IPS-20b (cell line): Measurements from ENCODE around the gene ZNF488.

Experiments used
- H3K27ac ChIP-seq: one replicate; pipeline ENCODE4 v1.5.1; 2013; ENCODE audit warnings: low read length
- H3K27me3 ChIP-seq: 2 replicates; pipeline ENCODE4 v1.6.1; 2013; ENCODE audit warnings: mild to moderate bottlenecking, low read length, inconsistent platforms; ENCODE audit not compliant: insufficient read depth
- H3K36me3 ChIP-seq: 2 replicates; pipeline ENCODE4 v1.6.1; 2013; ENCODE audit warnings: low read depth, mild to moderate bottlenecking, inconsistent platforms, low read length, moderate library complexity; ENCODE audit not compliant: insufficient read depth
- H3K4me1 ChIP-seq: 2 replicates; pipeline ENCODE4 v1.6.1; 2013; ENCODE audit warnings: mild to moderate bottlenecking, control low read depth, inconsistent platforms, low read length, moderate library complexity; ENCODE audit not compliant: insufficient read depth
- H3K4me3 ChIP-seq: 2 replicates; pipeline ENCODE4 v1.5.1; 2013; ENCODE audit warnings: mild to moderate bottlenecking, low read length, inconsistent platforms
- H3K9ac ChIP-seq: 2 replicates; pipeline ENCODE4 v1.6.1; 2013; ENCODE audit warnings: low read depth, mild to moderate bottlenecking, inconsistent platforms, low read length, moderate library complexity
- H3K9me3 ChIP-seq: 2 replicates; pipeline ENCODE4 v1.6.1; 2013; ENCODE audit warnings: mild to moderate bottlenecking, low read depth, low read length, inconsistent platforms; ENCODE audit not compliant: insufficient read depth

Gene ZNF488

DNA sequence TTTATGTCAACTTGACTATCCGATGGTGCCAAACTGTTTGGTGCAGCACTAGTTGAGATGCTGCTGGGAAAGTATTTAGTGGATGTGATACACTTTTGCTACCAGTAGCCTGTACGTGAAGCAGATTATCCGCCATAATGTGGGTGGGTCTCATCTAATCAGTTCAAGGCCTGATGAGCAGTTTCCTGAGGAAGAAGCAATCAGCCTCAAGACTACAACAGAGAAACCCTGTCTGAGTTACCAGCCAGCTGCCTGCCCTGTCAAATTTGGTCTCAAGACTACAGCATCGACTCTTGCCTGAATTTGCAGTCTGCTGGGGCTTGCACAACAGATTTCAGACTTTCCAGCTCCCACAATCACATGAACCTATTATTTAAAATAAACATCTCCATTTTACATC, 46.8 kb downstream of the ZNF488 start:
- H3K27me3 ChIP-seq: no peaks in the 10 kb centered on the region
- H3K9me3 ChIP-seq: no peaks in the 10 kb centered on the region

DNA sequence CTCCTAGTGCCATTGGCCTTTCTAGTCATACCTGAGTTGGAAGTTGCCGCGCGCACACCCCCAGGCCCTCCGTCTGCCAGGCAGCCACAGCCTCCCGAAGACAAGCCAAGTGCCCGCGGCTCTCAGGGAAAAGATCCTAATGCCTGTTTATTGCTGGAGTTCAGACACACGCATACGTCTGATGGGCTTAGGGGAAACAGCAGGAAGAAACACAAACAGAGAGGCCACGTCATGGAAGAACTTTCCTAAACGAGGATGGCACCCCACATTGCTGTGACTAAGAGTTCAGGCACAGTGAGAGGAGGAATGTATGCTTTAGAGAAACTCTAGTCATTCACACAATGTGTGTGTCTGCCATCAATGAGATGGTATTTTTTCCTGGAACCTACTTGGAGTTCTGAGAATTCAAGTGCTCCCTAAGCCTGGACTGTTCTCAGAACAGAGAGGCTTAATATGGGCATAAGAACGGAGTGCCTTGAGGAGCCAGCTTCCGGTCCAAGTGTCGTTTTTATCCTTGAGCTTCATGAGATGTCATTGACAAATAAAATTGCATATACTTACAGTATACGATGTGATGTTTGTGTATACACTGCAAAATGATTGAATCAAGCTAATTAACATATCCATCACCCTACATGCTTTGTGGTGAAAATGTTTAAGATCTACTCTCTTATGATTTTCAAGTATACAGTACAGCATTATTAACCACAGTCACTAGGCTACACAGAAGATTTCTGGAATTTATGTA, 47.5 kb downstream of the ZNF488 start:
- no peaks in the 10 kb centered on the region for H3K27me3 ChIP-seq
- no peaks in the 10 kb centered on the region for H3K9me3 ChIP-seq
- no peak overlapping the region for H3K27ac ChIP-seq
- H3K4me3 ChIP-seq: no peak overlapping the region
- no peaks in the 10 kb centered on the region for H3K36me3 ChIP-seq
- H3K4me1 ChIP-seq: no peaks in the 10 kb centered on the region
- H3K9ac ChIP-seq: no peak overlapping the region

More for the DNA sequence above, 46.8 kb downstream of the ZNF488 start:
- Histone ChIP-seq H3K27ac (no peak overlapping the region), H3K4me3 (no peak overlapping the region), H3K9ac (no peak overlapping the region), H3K4me1 (no peaks in the 10 kb centered on the region), H3K36me3 (no peaks in the 10 kb centered on the region)

GRCh38 chr10:47335906-47336305, 48.2 kb downstream of the ZNF488 start:
- Histone ChIP-seq H3K4me1 (no peaks in the 10 kb centered on the region), H3K36me3 (no peaks in the 10 kb centered on the region), H3K9ac (no peak overlapping the region), H3K9me3 (no peaks in the 10 kb centered on the region), H3K27me3 (no peaks in the 10 kb centered on the region), H3K27ac (no peak overlapping the region), H3K4me3 (no peak overlapping the region)

DNA sequence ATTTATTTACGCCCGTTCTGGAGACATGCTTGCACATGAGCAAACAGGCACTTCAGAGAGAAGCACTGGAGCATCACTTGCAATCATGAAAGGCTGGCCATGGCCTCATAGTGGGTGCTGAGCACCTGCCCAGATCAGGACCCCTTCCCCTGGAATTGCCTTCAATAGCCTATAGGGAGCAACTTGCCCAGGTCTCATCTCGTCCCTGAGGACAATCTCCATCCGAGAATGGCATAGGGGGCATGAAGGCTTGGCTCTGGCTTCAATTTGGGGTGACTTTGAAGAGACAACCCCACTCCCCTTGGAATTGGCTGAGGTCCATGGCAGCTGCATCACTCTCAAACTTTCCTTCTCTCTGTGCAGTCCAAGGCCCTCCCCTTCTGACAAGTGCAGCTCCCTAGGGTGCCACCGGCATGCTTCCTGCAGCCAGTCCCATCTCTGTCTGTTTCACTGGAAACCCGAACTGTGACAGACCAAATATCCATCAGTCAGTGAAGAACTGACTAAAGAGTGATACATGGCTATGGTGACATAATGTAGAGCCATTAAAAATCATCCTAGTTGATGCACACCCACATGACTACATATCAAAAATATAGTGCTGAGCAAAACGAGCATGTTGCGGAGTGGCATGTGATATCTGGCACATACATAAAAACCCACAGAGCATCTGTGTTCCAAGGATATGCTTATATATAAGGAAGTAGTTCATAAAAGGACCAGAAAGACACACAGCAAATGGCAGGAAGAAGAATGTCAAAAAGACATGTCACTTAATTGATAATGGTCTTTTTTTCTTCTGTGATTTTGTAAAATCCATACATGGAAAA, 49.4 kb downstream of the ZNF488 start:
- no peak overlapping the region for H3K27ac ChIP-seq
- H3K4me3 ChIP-seq: no peak overlapping the region

GRCh38 chr10:47333532-47333931, 50.6 kb downstream of the ZNF488 start:
- no peak overlapping the region for H3K9ac ChIP-seq
- H3K4me1 ChIP-seq: no peaks in the 10 kb centered on the region
- no peaks in the 10 kb centered on the region for H3K36me3 ChIP-seq
- H3K27ac ChIP-seq: no peak overlapping the region
- no peak overlapping the region for H3K4me3 ChIP-seq
- H3K9me3 ChIP-seq: no peaks in the 10 kb centered on the region
- H3K27me3 ChIP-seq: no peaks in the 10 kb centered on the region

More for the DNA sequence above, 49.4 kb downstream of the ZNF488 start:
- Histone ChIP-seq H3K27me3 (no peaks in the 10 kb centered on the region), H3K9ac (no peak overlapping the region), H3K9me3 (no peaks in the 10 kb centered on the region), H3K36me3 (no peaks in the 10 kb centered on the region), H3K4me1 (no peaks in the 10 kb centered on the region)

DNA sequence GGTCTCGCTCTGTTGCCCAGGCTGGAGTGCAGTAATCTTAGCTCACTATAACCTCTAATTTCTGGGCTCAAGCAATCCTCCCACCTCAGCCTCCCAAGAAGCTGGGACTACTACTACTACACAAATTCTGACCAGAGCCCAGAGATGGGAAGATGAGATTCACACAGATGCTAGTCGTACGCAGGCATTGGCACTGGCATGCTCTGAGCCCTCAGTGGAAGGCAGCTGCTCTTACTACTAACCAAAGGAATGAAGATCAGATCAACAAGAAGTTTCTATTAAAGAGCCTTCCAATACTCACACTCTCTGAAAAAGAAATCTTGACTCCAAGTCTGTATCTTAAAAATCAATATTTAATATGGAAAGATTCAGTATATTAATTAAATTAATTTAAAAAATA, 51.1 kb downstream of the ZNF488 start:
- no peaks in the 10 kb centered on the region for H3K36me3 ChIP-seq
- H3K27ac ChIP-seq: no peak overlapping the region
- no peaks in the 10 kb centered on the region for H3K27me3 ChIP-seq
- no peak overlapping the region for H3K4me3 ChIP-seq
- H3K4me1 ChIP-seq: no peaks in the 10 kb centered on the region
- H3K9me3 ChIP-seq: no peaks in the 10 kb centered on the region
- H3K9ac ChIP-seq: no peak overlapping the region

DNA sequence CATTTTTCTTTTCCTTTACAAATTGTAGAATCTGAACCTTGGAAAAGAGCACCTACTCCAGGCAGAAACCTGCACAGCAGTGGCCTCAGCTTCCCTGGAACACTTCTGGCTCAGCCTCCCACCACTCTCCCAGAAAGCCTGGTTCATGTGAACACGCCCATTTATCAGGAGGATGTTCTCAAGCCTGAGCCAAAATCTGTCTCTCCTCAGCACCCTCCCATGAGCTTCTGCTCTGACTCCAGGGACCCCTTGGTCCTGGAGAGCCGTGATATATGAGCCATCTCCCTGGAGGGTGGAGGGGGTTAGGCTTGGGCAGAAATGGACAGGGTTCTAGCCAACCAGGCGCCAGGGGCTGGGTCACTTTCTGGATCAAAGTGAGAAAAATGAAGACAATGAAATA, 51.7 kb downstream of the ZNF488 start:
- Histone ChIP-seq H3K36me3 (no peaks in the 10 kb centered on the region), H3K4me1 (no peaks in the 10 kb centered on the region), H3K9me3 (no peaks in the 10 kb centered on the region), H3K27ac (no peak overlapping the region), H3K9ac (no peak overlapping the region), H3K27me3 (no peaks in the 10 kb centered on the region), H3K4me3 (no peak overlapping the region)

DNA sequence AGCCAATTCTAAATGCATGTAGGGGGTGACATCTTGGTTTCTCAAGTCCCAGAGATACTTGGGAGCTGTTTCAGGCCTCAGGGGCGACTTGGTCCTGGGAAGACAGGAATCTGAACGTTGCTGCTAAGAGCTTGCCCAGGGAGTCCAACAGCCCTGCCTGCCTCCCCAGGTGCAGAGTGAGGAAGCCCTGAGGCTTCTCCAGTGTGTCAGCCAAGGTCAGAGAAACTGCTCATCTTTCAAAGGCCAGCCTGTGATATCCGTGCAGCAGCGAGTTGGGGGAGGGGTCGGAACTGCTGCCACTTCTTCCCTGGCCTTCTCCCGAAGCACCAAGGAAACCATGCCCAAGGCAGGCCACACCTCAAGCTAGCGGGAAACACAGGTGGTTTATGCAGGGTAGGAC, 52.1 kb downstream of the ZNF488 start:
- H3K9ac ChIP-seq: no peak overlapping the region
- no peak overlapping the region for H3K4me3 ChIP-seq
- no peaks in the 10 kb centered on the region for H3K9me3 ChIP-seq
- no peak overlapping the region for H3K27ac ChIP-seq
- no peaks in the 10 kb centered on the region for H3K36me3 ChIP-seq
- no peaks in the 10 kb centered on the region for H3K27me3 ChIP-seq
- no peaks in the 10 kb centered on the region for H3K4me1 ChIP-seq

DNA sequence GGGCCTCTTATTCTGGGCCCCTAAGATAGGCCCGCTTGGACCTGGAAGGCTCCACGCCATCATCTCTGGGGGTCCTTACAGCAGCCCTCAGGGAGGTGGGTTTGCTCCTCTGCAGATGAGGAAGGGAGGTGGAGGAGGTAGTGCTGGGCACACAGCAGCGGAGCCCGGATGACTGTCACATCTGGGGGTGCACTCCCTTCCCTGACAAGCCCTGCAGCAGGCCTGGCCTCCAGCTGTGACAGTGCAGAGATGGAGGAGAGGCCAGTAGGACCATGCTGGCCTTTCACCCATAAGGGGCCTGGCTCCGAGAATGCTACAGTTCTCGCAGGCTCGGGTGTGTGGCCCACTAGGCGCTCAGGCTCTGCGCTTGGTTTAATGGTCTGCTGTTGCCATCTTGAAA, 52.6 kb downstream of the ZNF488 start:
- Histone ChIP-seq H3K4me1 (no peaks in the 10 kb centered on the region), H3K9ac (no peak overlapping the region), H3K27me3 (no peaks in the 10 kb centered on the region), H3K9me3 (no peaks in the 10 kb centered on the region), H3K36me3 (no peaks in the 10 kb centered on the region), H3K4me3 (no peak overlapping the region), H3K27ac (no peak overlapping the region)

- Histone ChIP-seq H3K36me3 (no peaks in the 10 kb centered on the region), H3K4me3 (no peak overlapping the region), H3K27me3 (no peaks in the 10 kb centered on the region), H3K27ac (no peak overlapping the region), H3K4me1 (no peaks in the 10 kb centered on the region), H3K9ac (no peak overlapping the region), H3K9me3 (no peaks in the 10 kb centered on the region)
Measured at GRCh38 chr10:47330804-47331203, 53.3 kb downstream of the ZNF488 start.

DNA sequence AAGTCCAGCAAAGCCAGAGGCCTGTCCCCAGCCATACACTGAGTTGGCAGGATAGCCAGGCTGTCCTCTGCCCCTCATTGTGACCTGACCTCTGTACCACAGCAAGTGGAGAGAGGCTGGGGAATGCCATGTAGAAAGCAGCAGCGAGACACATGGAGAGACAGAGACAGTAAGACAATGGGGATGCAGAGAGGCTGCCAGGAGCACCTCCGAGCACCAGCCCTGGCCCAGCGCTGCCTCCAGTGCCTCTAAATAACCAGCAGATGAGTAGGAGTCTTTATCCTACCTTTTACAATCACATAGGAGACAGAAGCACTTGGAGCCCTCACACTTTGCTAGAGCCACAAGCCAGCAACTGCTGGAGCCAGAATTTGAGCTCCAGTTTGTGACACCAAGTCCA, 53.7 kb downstream of the ZNF488 start:
- H3K27ac ChIP-seq: no peak overlapping the region
- no peaks in the 10 kb centered on the region for H3K4me1 ChIP-seq
- no peak overlapping the region for H3K4me3 ChIP-seq
- H3K36me3 ChIP-seq: no peaks in the 10 kb centered on the region
- H3K9ac ChIP-seq: no peak overlapping the region
- H3K9me3 ChIP-seq: no peaks in the 10 kb centered on the region
- no peaks in the 10 kb centered on the region for H3K27me3 ChIP-seq

DNA sequence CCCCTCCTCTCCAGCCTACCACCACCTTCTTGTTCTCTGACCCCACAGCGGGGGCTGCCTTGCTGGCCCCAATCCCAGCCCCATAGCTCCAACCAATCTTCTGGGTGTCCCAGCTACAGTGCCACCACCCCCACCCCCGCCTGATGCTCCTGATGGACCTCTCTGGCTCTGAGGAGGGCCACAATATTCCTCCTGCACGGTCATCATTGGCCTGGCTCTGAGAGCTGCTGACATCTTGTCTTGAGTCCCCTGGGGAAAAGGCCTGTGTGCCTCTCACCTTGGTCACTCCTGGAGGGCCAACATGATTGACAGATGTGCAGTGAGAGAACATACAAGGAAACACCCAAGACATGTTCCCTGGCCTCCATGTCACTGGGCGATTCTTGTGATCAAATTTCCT, 54.2 kb downstream of the ZNF488 start:
- no peaks in the 10 kb centered on the region for H3K4me1 ChIP-seq

More for the DNA sequence above, 54.2 kb downstream of the ZNF488 start:
- no peaks in the 10 kb centered on the region for H3K36me3 ChIP-seq
- no peaks in the 10 kb centered on the region for H3K9me3 ChIP-seq
- no peaks in the 10 kb centered on the region for H3K27me3 ChIP-seq
- no peak overlapping the region for H3K27ac ChIP-seq
- no peak overlapping the region for H3K4me3 ChIP-seq
- H3K9ac ChIP-seq: no peak overlapping the region
